Gastroesophageal sphincter (tissue), 4 donors: ENCODE measurements around the gene STAC3. TPM values are rescaled to one million over a fixed set of nuclear protein-coding genes. Genes with fewer than 3 reads are reported as not detected.
A peak's percentile ranks its signal among the peaks of the same experiment; 100 is the strongest.

Source experiments
- ATAC-seq: fragments of 150-250 bp; one replicate; pipeline ENCODE4 v1.9.1; 2016; ENCODE audit warnings: mild to moderate bottlenecking, moderate library complexity
- H3K27ac ChIP-seq, 4 donors: fragments of 200-600 bp; sonication (generic) in 3 of 4; 1 replicate in 3 of 4; 2 replicates in 1 of 4; pipeline ENCODE4 v1.5.1; 2016 to 2019
- H3K27me3 ChIP-seq: fragments of 200-600 bp; sonication (generic); one replicate; pipeline ENCODE4 v1.5.1; 2019
- H3K36me3 ChIP-seq, 2 donors: fragments of 200-600 bp; sonication (generic); one replicate each; pipeline ENCODE4 v1.5.1; 2019; ENCODE audit warnings: control low read depth in 1 of 2
- H3K4me1 ChIP-seq, 3 donors: fragments of 200-600 bp; sonication (generic); 1 replicate in 2 of 3; 2 replicates in 1 of 3; pipeline ENCODE4 v1.5.1; 2016 to 2019; ENCODE audit warnings: control low read depth in 2 of 3
- H3K4me3 ChIP-seq, 2 donors: fragments of 200-600 bp; sonication (generic); one replicate each; pipeline ENCODE4 v1.5.1; 2019; ENCODE audit warnings: mild to moderate bottlenecking in 1 of 2, moderate library complexity in 1 of 2
- H3K9me3 ChIP-seq, 3 donors: fragments of 200-600 bp; sonication (generic); one replicate each; pipeline ENCODE4 v1.5.1; 2017 to 2019; ENCODE audit warnings: control low read depth in 2 of 3
- EP300 ChIP-seq: sonication (generic); formaldehyde crosslinking; IDR thresholded peaks from one replicate; pipeline ENCODE4 v1.6.1; 2017; ENCODE audit warnings: antibody characterized with exemption, mild to moderate bottlenecking
- POLR2A ChIP-seq, 2 donors: fragments of 450-650 bp; IDR thresholded peaks; one replicate each; pipeline ENCODE4 v1.6.1; 2017; ENCODE audit warnings: antibody characterized with exemption in 2 of 2, mild to moderate bottlenecking in 2 of 2, moderate library complexity in 1 of 2
- POLR2AphosphoS5 ChIP-seq: sonication (generic); formaldehyde crosslinking; IDR thresholded peaks from one replicate; pipeline ENCODE4 v1.6.1; 2017; ENCODE audit warnings: antibody characterized with exemption
- WGBS, 2 donors: methylation state at CpG; one replicate each; pipeline ENCODE4 v1.1.5; 2018; ENCODE audit warnings: low coverage in 1 of 2; 5-methylcytosine and 5-hydroxymethylcytosine counted together
- total RNA-seq, 4 donors: library from RNA; depleted of rRNA; stranded (reverse); fragments of >200 nt; gene quantifications; one replicate each; pipeline ENCODE4 v1.1.0, GENCODE V29; 2016
- TF ChIP-seq, protein P1 (sequence below), 4 experiments: fragments of 200-600 bp in 2 of 4; fragments of 450-650 bp in 2 of 4; sonication (generic) in 1 of 4; IDR thresholded peaks; one replicate each; pipeline ENCODE4 v1.5.1; 2017 to 2019; ENCODE audit warnings: antibody characterized with exemption in 4 of 4, mild to moderate bottlenecking in 2 of 4, moderate library complexity in 2 of 4

The STAC3 gene
- total RNA-seq, 4 donors from 2014 or later: 0.32 to 0.94 (median 0.35) TPM; not detected in 1

DNA sequence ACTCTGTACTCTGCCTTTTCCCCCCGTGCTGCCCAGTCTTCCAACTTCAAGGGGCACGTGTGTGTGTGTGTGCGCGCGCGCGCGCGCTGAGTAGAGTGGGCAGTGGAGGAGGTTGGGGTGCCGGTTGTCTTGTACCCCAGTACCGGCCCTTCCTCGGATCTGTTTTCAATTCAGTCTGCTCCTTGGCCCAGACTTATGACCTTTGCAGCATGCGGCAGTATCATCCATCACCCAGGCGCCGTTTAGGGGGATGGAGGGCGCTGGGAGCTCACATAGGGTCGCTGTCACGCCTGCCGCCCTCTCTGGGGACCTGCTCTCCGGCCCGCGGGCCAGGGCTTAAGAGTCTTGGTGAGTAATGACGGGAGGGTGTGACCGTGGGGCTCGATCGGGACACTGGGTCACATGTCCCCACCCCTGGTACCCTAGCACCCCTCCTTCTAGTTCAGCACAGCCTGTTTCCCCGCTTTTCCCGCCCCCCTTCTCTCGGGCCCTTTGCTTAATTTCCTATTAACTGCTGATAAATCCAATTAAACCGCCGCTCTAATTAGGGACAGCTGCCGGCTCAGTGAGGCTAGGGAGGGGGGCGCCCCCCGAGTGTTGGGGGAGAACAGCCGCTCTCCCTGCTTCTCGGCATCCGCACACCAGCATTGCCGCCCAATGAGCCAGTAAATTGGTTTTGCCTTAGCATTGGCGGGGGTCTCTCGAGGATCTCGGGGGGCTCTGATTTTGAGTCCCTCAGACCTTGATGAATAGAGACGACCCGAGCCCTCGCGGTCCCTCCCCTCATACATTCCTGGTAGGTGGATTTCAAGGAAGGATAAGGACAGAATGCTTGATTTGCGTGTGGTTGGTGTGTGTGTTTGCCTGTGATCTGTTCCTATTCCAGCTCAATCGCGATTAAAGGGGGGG is 9.3 kb downstream of the STAC3 start:
- peaks cover 94% of the 10 kb centered on the region for H3K27me3 ChIP-seq
- WGBS, 2 donors: 0 to 4% methylated on average over 2 to 9 of the region's 48 CpGs
- H3K4me1 ChIP-seq: peaks cover 2 to 75% (median 59%) of the 10 kb centered on the region in 3 donors
- H3K9me3 ChIP-seq: no peaks in the 10 kb centered on the region
- no peak for ATAC-seq
- TF ChIP-seq POLR2AphosphoS5 (no peak), EP300 (no peak), POLR2A (IDR thresholded peaks at IDR 0.05) (no peak)
- TF ChIP-seq, protein P1, sequence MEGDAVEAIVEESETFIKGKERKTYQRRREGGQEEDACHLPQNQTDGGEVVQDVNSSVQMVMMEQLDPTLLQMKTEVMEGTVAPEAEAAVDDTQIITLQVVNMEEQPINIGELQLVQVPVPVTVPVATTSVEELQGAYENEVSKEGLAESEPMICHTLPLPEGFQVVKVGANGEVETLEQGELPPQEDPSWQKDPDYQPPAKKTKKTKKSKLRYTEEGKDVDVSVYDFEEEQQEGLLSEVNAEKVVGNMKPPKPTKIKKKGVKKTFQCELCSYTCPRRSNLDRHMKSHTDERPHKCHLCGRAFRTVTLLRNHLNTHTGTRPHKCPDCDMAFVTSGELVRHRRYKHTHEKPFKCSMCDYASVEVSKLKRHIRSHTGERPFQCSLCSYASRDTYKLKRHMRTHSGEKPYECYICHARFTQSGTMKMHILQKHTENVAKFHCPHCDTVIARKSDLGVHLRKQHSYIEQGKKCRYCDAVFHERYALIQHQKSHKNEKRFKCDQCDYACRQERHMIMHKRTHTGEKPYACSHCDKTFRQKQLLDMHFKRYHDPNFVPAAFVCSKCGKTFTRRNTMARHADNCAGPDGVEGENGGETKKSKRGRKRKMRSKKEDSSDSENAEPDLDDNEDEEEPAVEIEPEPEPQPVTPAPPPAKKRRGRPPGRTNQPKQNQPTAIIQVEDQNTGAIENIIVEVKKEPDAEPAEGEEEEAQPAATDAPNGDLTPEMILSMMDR (IDR thresholded peaks at IDR 0.05): no peak
- H3K27ac ChIP-seq: no peak overlapping the region
- no peak overlapping the region for H3K4me3 ChIP-seq
- no peaks in the 10 kb centered on the region for H3K36me3 ChIP-seq

GRCh38 chr12:57240926-57241401 is 10.0 kb downstream of the STAC3 start:
- H3K27ac ChIP-seq: no peak overlapping the region
- TF ChIP-seq, protein P1 (IDR thresholded peaks at IDR 0.05): no peak
- no peak for TF ChIP-seq POLR2AphosphoS5
- no peak for TF ChIP-seq POLR2A (IDR thresholded peaks at IDR 0.05)
- TF ChIP-seq EP300: no peak
- peaks cover 96% of the 10 kb centered on the region for H3K27me3 ChIP-seq
- peak overlapping the region in 1 of 2 donors; percentile 53 for H3K4me3 ChIP-seq
- H3K4me1 ChIP-seq: peaks cover 2 to 82% (median 59%) of the 10 kb centered on the region in 3 donors
- no peak for ATAC-seq
- H3K36me3 ChIP-seq: no peaks in the 10 kb centered on the region
- WGBS, 2 donors: 24% methylated on average over 3 of the region's 19 CpGs; no CpG with 5 or more reads in 1 of the 2 donors
- H3K9me3 ChIP-seq: no peaks in the 10 kb centered on the region

DNA sequence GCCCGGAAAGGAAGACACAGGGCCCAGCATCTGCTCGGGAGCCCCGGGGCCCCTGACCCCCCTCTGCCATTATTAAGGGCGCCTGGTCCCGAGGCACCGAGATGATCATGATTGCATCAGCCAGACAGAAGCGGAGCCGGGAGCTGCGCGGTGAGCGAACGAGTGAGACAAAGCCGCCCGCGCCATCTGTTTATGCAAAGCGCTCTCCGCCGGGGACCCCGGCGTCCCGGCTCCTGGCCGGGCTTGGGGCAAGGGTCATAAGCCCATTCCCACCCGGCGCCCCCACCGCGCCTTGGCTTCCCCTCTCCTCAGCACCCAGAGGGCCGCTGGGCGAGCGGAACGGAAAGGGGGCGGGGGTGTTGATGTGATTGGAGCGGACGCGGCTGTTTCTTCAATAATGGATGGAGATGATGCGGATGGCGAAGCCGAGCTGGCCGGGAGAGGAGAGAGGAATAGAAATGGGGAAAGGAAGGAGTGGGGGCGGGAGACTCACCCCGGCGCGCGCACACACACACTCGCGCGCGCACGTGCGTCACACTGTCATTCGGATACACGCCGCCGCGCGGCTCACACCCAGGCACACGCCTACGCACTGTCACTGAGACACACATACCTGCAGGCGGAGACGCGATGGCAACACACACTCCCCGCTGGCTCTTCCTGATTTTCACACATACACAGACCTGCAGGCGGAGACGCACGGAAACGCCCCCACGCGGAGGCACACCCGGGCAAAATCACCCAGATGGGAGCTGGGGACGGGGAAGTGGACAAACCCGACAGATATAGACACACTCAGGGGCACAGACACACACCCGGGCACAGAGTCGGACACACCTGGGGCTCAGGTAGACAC is 10.7 kb downstream of the STAC3 start:
- TF ChIP-seq EP300: no peak
- TF ChIP-seq POLR2AphosphoS5: no peak
- TF ChIP-seq, protein P1 (IDR thresholded peaks at IDR 0.05): peak in 2 of 4 experiments; percentile 10 to 22
- TF ChIP-seq POLR2A (IDR thresholded peaks at IDR 0.05): no peak
- Histone ChIP-seq H3K4me3 (peak overlapping the region; percentile 16 to 53), H3K36me3 (peaks cover 0 to 5% of the 10 kb centered on the region in 2 donors), H3K27me3 (peaks cover 98% of the 10 kb centered on the region), H3K27ac (peak overlapping the region in 1 of 4 donors; percentile 22), H3K4me1 (peaks cover 2 to 86% (median 59%) of the 10 kb centered on the region in 3 donors), H3K9me3 (no peaks in the 10 kb centered on the region)
- peak; percentile 4 for ATAC-seq
- whole genome bisulfite sequencing, 2 donors: 0% methylated on average over 1 to 25 of the region's 72 CpGs

- Histone ChIP-seq H3K36me3 (peaks cover 0 to 11% of the 10 kb centered on the region in 2 donors), H3K27me3 (peaks cover 98% of the 10 kb centered on the region), H3K4me1 (peaks cover 2 to 93% (median 59%) of the 10 kb centered on the region in 3 donors), H3K27ac (no peak overlapping the region), H3K4me3 (peak overlapping the region in 1 of 2 donors; percentile 53), H3K9me3 (no peaks in the 10 kb centered on the region)
- 5 to 11% methylated on average over 2 to 3 of the region's 14 CpGs for WGBS, 2 donors
- no peak for TF ChIP-seq EP300
- no peak for TF ChIP-seq POLR2AphosphoS5
- no peak for TF ChIP-seq POLR2A (IDR thresholded peaks at IDR 0.05)
- TF ChIP-seq, protein P1 (IDR thresholded peaks at IDR 0.05): no peak
- no peak for ATAC-seq
Measured at GRCh38 chr12:57239587-57240065, 11.4 kb downstream of the STAC3 start.
